NT2/D1 (cell line): ENCODE data around the gene BGLAP.
"Not testable (repeated sequence)": the region's sequence is repeated elsewhere in the genome, so short reads cannot be mapped to it uniquely, and the experiment has no call there.

Experiments used
- DNase-seq: peaks from one replicate; pipeline ENCODE4 v3.0.0-alpha.2; 2011; ENCODE audit warnings: low read depth, low spot score
- H3K27me3 ChIP-seq: 2 replicates; pipeline ENCODE4 v1.6.0; 2011; ENCODE audit warnings: mild to moderate bottlenecking; ENCODE audit not compliant: insufficient read length, insufficient read depth
- H3K36me3 ChIP-seq: 2 replicates; pipeline ENCODE4 v1.6.1; 2011; ENCODE audit warnings: mild to moderate bottlenecking, low read length, mixed read lengths; ENCODE audit not compliant: insufficient read depth, insufficient read length
- H3K4me1 ChIP-seq: 2 replicates; pipeline ENCODE4 v1.5.1; 2011; ENCODE audit not compliant: insufficient read depth, insufficient read length
- H3K4me3 ChIP-seq: 2 replicates; pipeline ENCODE4 v1.5.1; 2011; ENCODE audit warnings: low read depth; ENCODE audit not compliant: insufficient read length
- H3K9ac ChIP-seq: 2 replicates; pipeline ENCODE4 v1.6.0; 2011; ENCODE audit warnings: low read depth; ENCODE audit not compliant: insufficient read length
- H3K9me3 ChIP-seq: 2 replicates; pipeline ENCODE4 v1.5.1; 2011; ENCODE audit warnings: mild to moderate bottlenecking, low read length; ENCODE audit not compliant: insufficient read depth
- SUZ12 ChIP-seq: IDR thresholded peaks from 2 replicates; pipeline ENCODE4 v1.6.1; 2011; ENCODE audit not compliant: insufficient read length, insufficient read depth; ENCODE audit errors: extremely low read depth
- YY1 ChIP-seq: IDR thresholded peaks from 2 replicates; pipeline ENCODE4 v1.6.1; 2011; ENCODE audit not compliant: insufficient read length, insufficient read depth
- ZNF274 ChIP-seq: IDR thresholded peaks from 2 replicates; pipeline ENCODE4 v1.6.1; 2011; ENCODE audit warnings: mild to moderate bottlenecking, low read depth, low read length

Gene BGLAP

GRCh38 chr1:156214024-156214748, 27.8 kb upstream of the BGLAP start:
- Histone ChIP-seq H3K9ac (no peak overlapping the region), H3K4me1 (peaks cover 5% of the 10 kb centered on the region), H3K9me3 (no peaks in the 10 kb centered on the region), H3K4me3 (no peak overlapping the region), H3K36me3 (peaks cover 54% of the 10 kb centered on the region), H3K27me3 (no peaks in the 10 kb centered on the region)
- DNase-seq, result no peak
- no peak for TF ChIP-seq ZNF274
- TF ChIP-seq SUZ12, result no peak
- no peak for TF ChIP-seq YY1

- H3K27me3 ChIP-seq, H3K9me3 ChIP-seq, DNase-seq, H3K4me3 ChIP-seq, H3K9ac ChIP-seq, H3K4me1 ChIP-seq: not testable (repeated sequence)
- H3K36me3 ChIP-seq, result peaks cover 45% of the 10 kb centered on the region
Observed at GRCh38 chr1:156216361-156217086, 25.5 kb upstream of the BGLAP start.

DNA sequence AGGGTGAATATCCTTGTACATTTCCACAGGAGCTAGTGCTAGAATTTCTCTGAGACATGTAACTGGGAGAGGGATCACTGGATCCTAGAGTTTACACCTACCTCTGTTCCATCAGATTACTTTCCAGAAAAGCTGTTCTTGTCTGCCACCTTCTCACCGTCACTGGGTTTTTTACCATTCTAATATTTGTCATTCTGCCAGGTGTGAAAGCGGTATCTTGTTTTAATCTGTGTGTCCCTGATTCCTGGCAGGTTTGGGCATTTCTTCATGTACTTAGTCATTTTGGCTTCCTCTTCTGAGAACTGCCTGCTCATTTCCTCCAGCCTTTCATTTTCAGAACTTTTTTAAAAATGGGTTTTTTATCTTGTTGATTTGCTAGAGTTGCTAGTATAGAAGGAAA, 24.1 kb upstream of the BGLAP start:
- peaks cover 51% of the 10 kb centered on the region for H3K36me3 ChIP-seq

DNA sequence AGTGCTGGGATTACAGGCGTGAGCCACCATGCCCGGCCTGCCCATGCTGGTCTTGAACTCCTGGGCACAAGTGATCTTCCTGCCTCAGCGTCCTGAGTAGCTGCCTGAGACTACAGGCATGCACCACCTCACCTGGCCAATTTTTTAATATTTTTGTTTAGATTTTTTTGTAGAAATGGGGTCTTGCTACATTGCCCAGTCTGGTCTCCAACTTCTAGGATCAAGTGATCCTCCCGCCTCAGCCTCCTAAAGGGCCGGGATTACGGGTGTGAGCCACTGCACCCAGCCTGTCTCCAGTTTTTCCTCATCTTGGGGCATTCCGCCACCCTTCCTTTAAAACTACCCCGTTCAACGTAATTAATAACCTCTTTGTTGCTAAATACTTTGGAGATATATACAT, 21.8 kb upstream of the BGLAP start:
- TF ChIP-seq SUZ12 (no peak), YY1 (no peak), ZNF274 (no peak)
- peaks cover 2% of the 10 kb centered on the region for H3K4me1 ChIP-seq

More for the DNA sequence above, 24.1 kb upstream of the BGLAP start:
- no peak for DNase-seq
- Histone ChIP-seq H3K9ac (no peak overlapping the region), H3K4me3 (no peak overlapping the region), H3K4me1 (peaks cover 3% of the 10 kb centered on the region), H3K9me3 (no peaks in the 10 kb centered on the region), H3K27me3 (no peaks in the 10 kb centered on the region)
- TF ChIP-seq SUZ12, result no peak
- no peak for TF ChIP-seq ZNF274
- TF ChIP-seq YY1, result no peak

GRCh38 chr1:156221986-156222692, 19.8 kb upstream of the BGLAP start:
- DNase-seq, result no peak
- no peak overlapping the region for H3K4me3 ChIP-seq
- no peaks in the 10 kb centered on the region for H3K27me3 ChIP-seq
- no peaks in the 10 kb centered on the region for H3K9me3 ChIP-seq
- TF ChIP-seq YY1, result no peak
- TF ChIP-seq ZNF274, result no peak
- TF ChIP-seq SUZ12, result no peak
- peaks cover 59% of the 10 kb centered on the region for H3K36me3 ChIP-seq
- no peak overlapping the region for H3K9ac ChIP-seq
- H3K4me1 ChIP-seq, result peaks cover 2% of the 10 kb centered on the region

More for the DNA sequence above, 21.8 kb upstream of the BGLAP start:
- H3K4me3 ChIP-seq, result no peak overlapping the region
- H3K9me3 ChIP-seq, result no peaks in the 10 kb centered on the region
- H3K27me3 ChIP-seq, result no peaks in the 10 kb centered on the region
- no peak for DNase-seq
- no peak overlapping the region for H3K9ac ChIP-seq
- peaks cover 55% of the 10 kb centered on the region for H3K36me3 ChIP-seq

- Histone ChIP-seq H3K9ac (no peak overlapping the region), H3K9me3 (no peaks in the 10 kb centered on the region), H3K4me3 (no peak overlapping the region), H3K27me3 (no peaks in the 10 kb centered on the region), H3K4me1 (peaks cover 2% of the 10 kb centered on the region), H3K36me3 (peaks cover 69% of the 10 kb centered on the region)
- DNase-seq, result no peak
- no peak for TF ChIP-seq YY1
- TF ChIP-seq SUZ12, result no peak
- no peak for TF ChIP-seq ZNF274
Observed at GRCh38 chr1:156225677-156226014, 16.3 kb upstream of the BGLAP start.

GRCh38 chr1:156226116-156226538, 15.9 kb upstream of the BGLAP start:
- DNase-seq, result no peak
- Histone ChIP-seq H3K27me3 (no peaks in the 10 kb centered on the region), H3K9ac (no peak overlapping the region), H3K4me1 (peaks cover 2% of the 10 kb centered on the region), H3K4me3 (no peak overlapping the region), H3K9me3 (no peaks in the 10 kb centered on the region), H3K36me3 (peaks cover 65% of the 10 kb centered on the region)
- no peak for TF ChIP-seq YY1
- TF ChIP-seq SUZ12, result no peak
- no peak for TF ChIP-seq ZNF274
